Fibroblast of mammary gland (primary cell): ENCODE results near the gene HIPK4.
A peak's percentile ranks its signal among the peaks of the same experiment; 100 is the strongest.

ENCODE experiments used
- DNase-seq: peaks from one replicate; pipeline ENCODE4 v3.0.0-alpha.2; 2010; ENCODE audit warnings: low read depth
- H3K4me3 ChIP-seq: 2 replicates; pipeline ENCODE4 v1.5.1; 2011; ENCODE audit warnings: low read depth, mild to moderate bottlenecking, low read length, moderate library complexity; ENCODE audit not compliant: control insufficient read depth
- TF ChIP-seq, protein P1 (sequence below): conservative IDR thresholded peaks from 2 replicates; pipeline ENCODE4 v1.5.1; 2011; ENCODE audit warnings: low read depth, low read length, inconsistent platforms; ENCODE audit not compliant: control insufficient read depth, insufficient read depth

Gene HIPK4

DNA sequence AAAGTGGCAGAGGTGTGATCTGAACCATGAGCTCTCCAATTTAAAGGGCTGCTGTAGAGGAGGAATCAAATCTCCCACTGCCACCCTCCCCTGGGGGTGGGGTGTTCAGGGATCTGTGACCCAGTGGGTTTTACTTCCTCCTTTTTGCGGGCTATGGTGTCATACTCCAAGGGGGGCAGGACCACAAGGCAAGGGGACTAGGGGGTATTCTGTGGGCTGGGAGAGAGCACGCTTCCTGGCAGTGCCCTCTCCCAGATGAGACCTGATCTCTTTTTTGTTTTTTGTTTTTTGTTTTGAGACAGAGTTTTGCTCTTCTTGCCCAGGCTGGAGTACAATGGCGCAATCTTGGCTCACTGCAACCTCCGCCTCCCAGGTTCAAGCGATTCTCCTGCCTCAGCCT is 31.2 kb downstream of the HIPK4 start:
- TF ChIP-seq, protein P1, sequence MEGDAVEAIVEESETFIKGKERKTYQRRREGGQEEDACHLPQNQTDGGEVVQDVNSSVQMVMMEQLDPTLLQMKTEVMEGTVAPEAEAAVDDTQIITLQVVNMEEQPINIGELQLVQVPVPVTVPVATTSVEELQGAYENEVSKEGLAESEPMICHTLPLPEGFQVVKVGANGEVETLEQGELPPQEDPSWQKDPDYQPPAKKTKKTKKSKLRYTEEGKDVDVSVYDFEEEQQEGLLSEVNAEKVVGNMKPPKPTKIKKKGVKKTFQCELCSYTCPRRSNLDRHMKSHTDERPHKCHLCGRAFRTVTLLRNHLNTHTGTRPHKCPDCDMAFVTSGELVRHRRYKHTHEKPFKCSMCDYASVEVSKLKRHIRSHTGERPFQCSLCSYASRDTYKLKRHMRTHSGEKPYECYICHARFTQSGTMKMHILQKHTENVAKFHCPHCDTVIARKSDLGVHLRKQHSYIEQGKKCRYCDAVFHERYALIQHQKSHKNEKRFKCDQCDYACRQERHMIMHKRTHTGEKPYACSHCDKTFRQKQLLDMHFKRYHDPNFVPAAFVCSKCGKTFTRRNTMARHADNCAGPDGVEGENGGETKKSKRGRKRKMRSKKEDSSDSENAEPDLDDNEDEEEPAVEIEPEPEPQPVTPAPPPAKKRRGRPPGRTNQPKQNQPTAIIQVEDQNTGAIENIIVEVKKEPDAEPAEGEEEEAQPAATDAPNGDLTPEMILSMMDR, result no peak

DNA sequence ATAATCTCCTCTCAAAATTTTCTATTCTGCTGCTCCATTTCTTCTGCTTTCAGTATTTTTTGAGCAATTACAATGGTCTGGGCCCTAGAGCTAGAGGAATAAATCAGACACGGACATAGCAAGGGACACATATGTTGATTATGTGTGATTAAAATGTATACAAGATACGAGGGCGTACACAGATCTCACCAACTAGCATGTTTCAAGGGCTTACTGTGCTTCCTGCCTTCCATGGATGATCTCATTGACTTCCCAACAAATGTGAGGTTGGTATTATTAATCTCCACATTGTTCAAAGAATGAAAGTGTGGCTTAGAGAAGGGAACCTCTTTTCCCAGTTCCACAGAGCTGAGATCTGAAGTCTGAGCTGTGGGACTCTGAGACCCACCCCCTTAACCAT is 32.3 kb downstream of the HIPK4 start:
- TF ChIP-seq, protein P1, result no peak
- no peak for DNase-seq
- no peak overlapping the region for H3K4me3 ChIP-seq

More for the DNA sequence above, 31.2 kb downstream of the HIPK4 start:
- no peak for DNase-seq
- H3K4me3 ChIP-seq, result no peak overlapping the region

DNA sequence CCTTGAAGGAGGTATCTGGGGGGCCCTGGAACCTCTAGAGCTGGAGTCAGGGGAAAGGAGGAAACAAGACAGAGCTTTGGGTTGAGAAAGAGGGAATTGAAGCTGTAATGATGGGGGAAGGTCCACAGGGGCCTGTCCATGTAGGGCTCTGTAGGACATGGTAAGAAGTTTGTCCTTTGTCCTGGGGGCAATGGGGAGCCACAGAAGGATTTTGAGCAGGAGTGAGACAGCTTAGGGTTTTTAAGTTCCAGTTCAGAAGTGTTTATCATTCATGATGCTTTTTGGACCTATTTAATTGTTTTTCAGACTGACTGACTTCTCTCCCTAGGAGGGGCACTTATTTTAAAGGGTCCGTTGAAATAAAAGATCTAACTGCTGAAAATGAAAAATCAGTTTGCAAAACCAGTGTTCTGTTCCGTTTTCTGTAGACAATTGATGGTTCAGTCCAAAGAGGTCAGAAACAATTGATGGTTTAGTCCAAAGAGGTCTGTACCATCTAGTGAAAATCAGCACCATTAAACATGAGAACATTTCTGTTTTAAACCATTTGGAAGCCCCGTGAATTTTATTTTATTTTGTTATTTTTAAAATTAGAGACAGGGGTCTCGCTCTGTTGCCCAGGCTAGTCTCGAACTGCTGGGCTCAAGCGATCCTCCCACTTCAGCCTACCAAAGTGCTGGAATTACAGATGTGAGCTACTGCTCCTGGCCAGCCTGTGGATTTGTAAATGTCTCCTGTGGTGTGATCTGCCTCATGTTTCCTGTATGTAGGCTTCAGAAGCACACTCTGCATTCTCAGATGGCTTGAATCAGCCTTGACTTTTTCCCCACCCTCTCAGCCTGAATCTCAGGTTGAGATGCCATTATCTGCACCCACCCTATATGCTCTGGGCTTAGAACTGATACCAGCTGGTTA is 33.0 kb downstream of the HIPK4 start:
- DNase-seq, result no peak
- no peak overlapping the region for H3K4me3 ChIP-seq
- TF ChIP-seq, protein P1, result no peak

DNA sequence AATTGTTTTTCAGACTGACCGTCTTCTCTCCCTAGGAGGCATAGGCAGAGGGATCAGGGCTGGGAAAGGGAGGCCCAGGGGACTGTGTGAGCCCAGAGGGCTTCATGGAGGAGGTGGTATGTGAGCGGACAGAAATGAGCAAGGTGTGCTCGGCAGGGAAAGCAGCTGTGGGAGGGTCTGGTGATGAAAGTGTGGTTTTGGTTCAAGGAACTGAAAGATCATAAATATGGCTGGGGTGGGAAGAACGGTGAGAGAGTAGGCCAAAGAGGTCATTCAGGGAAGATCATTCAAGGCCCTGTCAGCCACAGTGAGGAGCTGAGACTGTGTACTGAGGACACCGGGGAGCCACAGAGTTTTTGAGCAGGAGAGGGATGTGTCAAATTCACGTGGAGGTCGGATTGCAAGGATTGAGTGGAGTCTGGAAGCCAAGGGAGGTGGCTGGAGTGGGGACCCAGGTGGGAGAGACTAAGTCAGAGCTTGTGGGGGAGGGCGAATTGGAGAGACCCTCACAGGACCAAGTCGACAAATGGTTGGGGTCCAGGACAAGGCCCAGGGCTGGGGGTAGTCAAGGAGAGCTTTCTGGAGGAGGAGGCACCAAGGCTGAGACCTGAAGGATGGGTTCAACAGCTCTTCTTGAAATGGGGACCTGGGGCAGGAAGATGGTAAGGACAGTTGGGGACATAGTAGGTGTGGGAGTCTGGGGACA is 33.9 kb downstream of the HIPK4 start:
- TF ChIP-seq, protein P1, result no peak
- H3K4me3 ChIP-seq, result no peak overlapping the region
- no peak for DNase-seq

DNA sequence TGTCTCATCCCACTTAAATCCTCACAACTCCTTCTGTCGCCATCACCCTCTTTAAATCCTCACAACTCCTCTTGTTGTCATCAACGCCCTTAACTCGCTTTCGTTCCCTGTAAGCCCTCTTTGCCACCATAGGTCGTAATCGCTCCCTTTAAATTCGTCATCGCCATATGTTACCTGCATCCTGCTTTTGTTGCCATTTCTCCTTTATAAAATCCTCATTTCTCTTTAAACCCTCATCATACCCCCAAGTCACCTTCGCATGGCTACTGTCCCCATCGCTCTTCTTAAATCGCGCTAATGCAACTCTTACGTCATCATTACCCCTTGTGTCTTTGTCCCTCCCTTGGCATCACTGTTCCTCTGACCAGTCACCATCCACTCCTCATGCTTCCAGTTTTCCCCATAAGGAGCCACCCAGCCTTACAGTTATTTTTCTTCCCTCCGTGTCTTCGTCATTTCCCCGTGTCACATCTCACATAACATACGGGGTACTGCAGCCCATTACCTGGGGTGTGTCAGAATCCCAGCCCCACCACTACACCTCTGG is 40.9 kb downstream of the HIPK4 start:
- DNase-seq, result peak; percentile 79
- H3K4me3 ChIP-seq, result peak overlapping the region; percentile 96
- TF ChIP-seq, protein P1, result no peak

DNA sequence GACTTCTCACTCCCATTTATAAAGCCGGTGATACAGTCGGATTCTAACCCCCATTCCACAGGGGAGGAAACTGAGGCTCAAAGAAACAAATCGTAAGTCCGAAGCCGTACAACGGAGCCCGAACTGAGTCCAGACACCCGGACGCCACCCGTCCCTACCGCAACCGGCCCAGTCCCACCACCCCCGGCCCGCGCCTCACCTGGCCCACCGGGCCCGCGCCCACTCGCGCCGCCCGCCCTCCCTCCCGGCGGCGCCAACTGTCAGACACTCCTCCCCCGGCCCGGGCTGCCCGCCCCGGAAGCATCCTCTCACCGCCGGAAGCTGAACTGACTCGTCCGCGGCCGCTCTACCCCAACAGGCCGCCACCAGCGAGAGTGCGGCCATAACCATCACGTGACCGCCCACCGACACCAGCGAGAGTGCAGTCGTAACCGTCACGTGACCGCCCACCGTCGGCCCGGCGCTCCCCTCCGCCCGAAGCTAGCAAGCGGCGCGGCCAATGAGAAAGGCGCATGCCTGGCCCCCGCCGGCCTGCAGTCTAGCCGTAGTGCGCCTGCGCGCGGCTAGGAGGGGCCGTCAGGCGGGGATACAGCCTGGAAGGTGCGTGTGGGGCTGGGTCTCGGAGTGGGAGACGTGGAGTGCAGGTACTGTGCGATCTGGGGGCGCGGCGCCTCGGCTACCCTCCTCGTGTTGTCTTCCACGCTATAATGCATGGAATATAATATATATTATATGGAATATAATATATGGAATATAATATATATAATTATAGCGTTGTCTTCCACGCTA is 41.7 kb downstream of the HIPK4 start, which contains the start of the genes C19orf47 and PLD3:
Gene C19orf47 (minus strand): TSS at position 273 of the 789 bp plus-strand sequence. CDS start 6,540 bp downstream, outside the sequence.
Gene PLD3 (plus strand): TSS at position 571 of the 789 bp plus-strand sequence. CDS start 17,789 bp downstream, outside the sequence.
- TF ChIP-seq, protein P1, result no peak
- peak; percentile 98 for DNase-seq
- H3K4me3 ChIP-seq, result peak within 1 kb of the TSS; percentile 96
